Osteocyte (in vitro differentiated cells): ENCODE measurements around the gene ZNF695. TPM values are rescaled to one million over a fixed set of nuclear protein-coding genes. Genes with fewer than 3 reads are reported as not detected.
A peak's percentile ranks its signal among the peaks of the same experiment; 100 is the strongest.

Experiments
- DNase-seq: peaks from one replicate; pipeline ENCODE4 v3.0.0; 2021; ENCODE audit warnings: mixed read lengths; ENCODE audit not compliant: unreplicated experiment; ENCODE audit errors: extremely low spot score
- H3K27ac Mint-ChIP-seq: one replicate; pipeline ENCODE4 v1.8.0; 2021; ENCODE audit warnings: mild to moderate bottlenecking, mixed read lengths; ENCODE audit not compliant: unreplicated experiment
- H3K27me3 Mint-ChIP-seq: one replicate; pipeline ENCODE4 v1.8.0; 2021; ENCODE audit warnings: mixed read lengths; ENCODE audit not compliant: unreplicated experiment
- H3K36me3 Mint-ChIP-seq: one replicate; pipeline ENCODE4 v1.8.0; 2021; ENCODE audit warnings: mixed read lengths; ENCODE audit not compliant: unreplicated experiment
- H3K4me1 Mint-ChIP-seq: one replicate; pipeline ENCODE4 v1.8.0; 2021; ENCODE audit warnings: mixed read lengths; ENCODE audit not compliant: unreplicated experiment
- H3K4me3 Mint-ChIP-seq: one replicate; pipeline ENCODE4 v1.8.0; 2021; ENCODE audit warnings: mild to moderate bottlenecking, moderate library complexity, mixed read lengths; ENCODE audit not compliant: unreplicated experiment
- H3K9me3 Mint-ChIP-seq: one replicate; pipeline ENCODE4 v1.8.0; 2021; ENCODE audit warnings: mixed read lengths; ENCODE audit not compliant: unreplicated experiment
- CTCF ChIP-seq: fragments of 200-600 bp; sonication (generic); IDR thresholded peaks from 2 replicates; pipeline ENCODE4 v1.5.0; 2021; ENCODE audit warnings: antibody characterized with exemption, mild to moderate bottlenecking, moderate library complexity
- total RNA-seq: library from RNA; stranded (reverse); gene quantifications from 2 replicates; pipeline ENCODE4 v1.2.1, GENCODE V29; 2021

Gene ZNF695
- total RNA-seq, 1 donor from 2014 or later: 1.9 TPM

GRCh38 chr1:246954126-246954525 is 53.7 kb downstream of the ZNF695 start:
- no peaks in the 10 kb centered on the region for H3K27me3 Mint-ChIP-seq
- peaks cover 4% of the 10 kb centered on the region for H3K36me3 Mint-ChIP-seq
- no peak for DNase-seq
- no peak overlapping the region for H3K4me3 Mint-ChIP-seq
- no peak for TF ChIP-seq CTCF
- no peaks in the 10 kb centered on the region for H3K4me1 Mint-ChIP-seq
- no peak overlapping the region for H3K27ac Mint-ChIP-seq
- H3K9me3 Mint-ChIP-seq: no peaks in the 10 kb centered on the region

GRCh38 chr1:246951413-246951812 is 56.4 kb downstream of the ZNF695 start:
- Mint-ChIP-seq H3K4me3 (no peak overlapping the region), H3K9me3 (no peaks in the 10 kb centered on the region), H3K4me1 (peaks cover 13% of the 10 kb centered on the region), H3K27ac (no peak overlapping the region), H3K36me3 (no peaks in the 10 kb centered on the region), H3K27me3 (no peaks in the 10 kb centered on the region)
- no peak for DNase-seq
- TF ChIP-seq CTCF: no peak

GRCh38 chr1:246949956-246950355 is 57.9 kb downstream of the ZNF695 start:
- DNase-seq: no peak
- Mint-ChIP-seq H3K36me3 (no peaks in the 10 kb centered on the region), H3K4me1 (peaks cover 13% of the 10 kb centered on the region), H3K9me3 (no peaks in the 10 kb centered on the region), H3K27ac (no peak overlapping the region), H3K4me3 (no peak overlapping the region), H3K27me3 (no peaks in the 10 kb centered on the region)
- no peak for TF ChIP-seq CTCF

- peak overlapping the region; percentile 66 for H3K27ac Mint-ChIP-seq
- no peak for DNase-seq
- no peak for TF ChIP-seq CTCF
- H3K27me3 Mint-ChIP-seq: no peaks in the 10 kb centered on the region
- H3K9me3 Mint-ChIP-seq: no peaks in the 10 kb centered on the region
- no peak overlapping the region for H3K4me3 Mint-ChIP-seq
- H3K36me3 Mint-ChIP-seq: no peaks in the 10 kb centered on the region
- peaks cover 13% of the 10 kb centered on the region for H3K4me1 Mint-ChIP-seq
Measured at GRCh38 chr1:246947255-246947654, 60.6 kb downstream of the ZNF695 start.

- no peak overlapping the region for H3K4me3 Mint-ChIP-seq
- no peaks in the 10 kb centered on the region for H3K36me3 Mint-ChIP-seq
- DNase-seq: no peak
- no peaks in the 10 kb centered on the region for H3K9me3 Mint-ChIP-seq
- peaks cover 13% of the 10 kb centered on the region for H3K4me1 Mint-ChIP-seq
- no peaks in the 10 kb centered on the region for H3K27me3 Mint-ChIP-seq
- TF ChIP-seq CTCF: no peak
- no peak overlapping the region for H3K27ac Mint-ChIP-seq
Measured at GRCh38 chr1:246946366-246946765, 61.5 kb downstream of the ZNF695 start.

Other genes with a start within 250 kb of the ZNF695 start
- gene AHCTF1, start 76.1 kb downstream of the ZNF695 start, total RNA-seq: 29.9 and 30.4 TPM in 2 replicates
- gene ZNF670, start 70.8 kb upstream of the ZNF695 start, total RNA-seq: 3.3 TPM in 2 replicates
- 10.0 and 11.4 TPM in 2 replicates for gene ZNF669, start 96.3 kb upstream of the ZNF695 start, total RNA-seq
- 19.6 and 22.2 TPM in 2 replicates for gene ZNF124, start 164.0 kb upstream of the ZNF695 start, total RNA-seq
- gene VN1R5, start 248.0 kb upstream of the ZNF695 start, total RNA-seq: not detected in 2 replicates